SK-N-SH (cell line): ENCODE data around the gene SPEM1. TPM values are rescaled to one million over a fixed set of nuclear protein-coding genes. Genes with fewer than 3 reads are reported as not detected.

Experiments used
- CTCF ChIA-PET: fragments of 300-600, 350-600 bp; formaldehyde crosslinking; extraction: SDS; loops from one replicate; lab custom pipeline; 2021; lab: Yijun Ruan, JAX
- POLR2A ChIA-PET: fragments of 350-600 bp; sonication (Branson Sonifier 250); formaldehyde crosslinking; extraction: SDS; loops from one replicate; lab custom pipeline; 2020; ENCODE audit warnings: antibody characterized with exemption, inconsistent platforms; lab: Yijun Ruan, JAX
- DNase-seq: peaks from one replicate; pipeline ENCODE4 v3.0.0; 2012
- H2AFZ ChIP-seq: fragments of 200-600 bp; sonication (generic); 2 replicates; pipeline ENCODE4 v1.8.1; 2016; ENCODE audit warnings: antibody characterized with exemption, mild to moderate bottlenecking, low read depth
- H3F3A ChIP-seq: fragments of 200-600 bp; sonication (generic); replicated peaks from 2 replicates; pipeline ENCODE3; 2016; ENCODE audit warnings: antibody characterized with exemption, mild to moderate bottlenecking; ENCODE audit not compliant: insufficient read depth
- H3K27ac ChIP-seq, 2 experiments: fragments of 200-500 bp in 1 of 2; fragments of 200-600 bp in 1 of 2; sonication (Bioruptor generic) in 1 of 2; sonication (generic), shearing (Covaris generic) in 1 of 2; 2 replicates each; pipeline versions ENCODE4 v1.5.1 to v1.6.1; 2014 to 2016; ENCODE audit warnings: low read depth in 2 of 2, inconsistent platforms in 1 of 2, low read length in 1 of 2, mild to moderate bottlenecking in 1 of 2, mixed read lengths in 1 of 2
- H3K27me3 ChIP-seq: fragments of 200-600 bp; sonication (generic), shearing (Covaris generic); 2 replicates; pipeline ENCODE4 v1.6.1; 2016; ENCODE audit warnings: mixed run types; ENCODE audit not compliant: insufficient read depth
- H3K36me3 ChIP-seq, 2 experiments: fragments of 200-500 bp in 1 of 2; fragments of 200-600 bp in 1 of 2; sonication (Bioruptor generic) in 1 of 2; sonication (generic) in 1 of 2; replicated peaks in 1 of 2; 2 replicates each; pipeline versions ENCODE3 to v1.5.1; 2014 to 2016; ENCODE audit warnings: low read length in 1 of 2, mild to moderate bottlenecking in 1 of 2; ENCODE audit not compliant: insufficient read depth in 2 of 2, control insufficient read depth in 1 of 2
- H3K4me1 ChIP-seq, 2 experiments: fragments of 200-500 bp in 1 of 2; fragments of 200-600 bp in 1 of 2; sonication (Bioruptor generic) in 1 of 2; sonication (generic), shearing (Covaris generic) in 1 of 2; 2 replicates each; pipeline versions ENCODE4 v1.5.1 to v1.6.1; 2014 to 2016; ENCODE audit warnings: low read depth in 1 of 2, low read length in 1 of 2, mixed run types in 1 of 2; ENCODE audit not compliant: insufficient read depth in 2 of 2, control insufficient read depth in 1 of 2
- H3K4me2 ChIP-seq: fragments of 200-600 bp; sonication (generic), shearing (Covaris generic); 2 replicates; pipeline ENCODE4 v1.6.1; 2017; ENCODE audit warnings: mixed run types
- H3K4me3 ChIP-seq, 2 experiments: fragments of 200-500 bp in 1 of 2; fragments of 200-600 bp in 1 of 2; sonication (Bioruptor generic) in 1 of 2; sonication (generic), shearing (Covaris generic) in 1 of 2; 2 replicates each; pipeline versions ENCODE4 v1.5.1 to v1.8.1; 2014 to 2016; ENCODE audit warnings: low read depth in 2 of 2, inconsistent platforms in 1 of 2, low read length in 1 of 2, mild to moderate bottlenecking in 1 of 2, mixed read lengths in 1 of 2, moderate library complexity in 1 of 2
- H3K79me2 ChIP-seq: fragments of 200-600 bp; sonication (generic); 2 replicates; pipeline ENCODE4 v1.8.1; 2017; ENCODE audit warnings: mild to moderate bottlenecking; ENCODE audit not compliant: insufficient read depth
- H3K9ac ChIP-seq: fragments of 200-600 bp; sonication (generic); 2 replicates; pipeline ENCODE4 v1.6.1; 2017; ENCODE audit warnings: mixed run types
- H3K9me2 ChIP-seq: fragments of 200-600 bp; sonication (generic); 2 replicates; pipeline ENCODE4 v1.6.1; 2017; ENCODE audit warnings: mixed run types
- H3K9me3 ChIP-seq: fragments of 200-600 bp; sonication (generic); 2 replicates; pipeline ENCODE4 v1.6.1; 2017; ENCODE audit warnings: mixed run types, mild to moderate bottlenecking, moderate library complexity
- H4K20me1 ChIP-seq: fragments of 200-600 bp; sonication (generic); 2 replicates; pipeline ENCODE4 v1.6.1; 2017; ENCODE audit warnings: mild to moderate bottlenecking, mixed run types; ENCODE audit not compliant: insufficient read depth
- CTCF ChIP-seq: fragments of 200-600 bp; sonication (generic); IDR thresholded peaks from 2 replicates; pipeline ENCODE4 v1.6.1; 2017; ENCODE audit warnings: antibody characterized with exemption, mild to moderate bottlenecking, moderate library complexity
- EP300 ChIP-seq, 2 experiments: IDR thresholded peaks; 2 replicates each; pipeline versions ENCODE4 v1.4.0 to v1.6.1; 2012; ENCODE audit warnings: borderline replicate concordance in 1 of 2, low read depth in 1 of 2, low read length in 1 of 2
- EZH2phosphoT487 ChIP-seq: fragments of 200-600 bp; sonication (generic); IDR thresholded peaks from 2 replicates; pipeline ENCODE4 v1.6.1; 2017; ENCODE audit warnings: low read depth, mixed run types, mild to moderate bottlenecking, antibody characterized with exemption, moderate library complexity, borderline replicate concordance
- FOXM1 ChIP-seq: IDR thresholded peaks from 2 replicates; pipeline ENCODE4 v1.4.0; 2012; ENCODE audit warnings: low read depth, mild to moderate bottlenecking
- GATA2 ChIP-seq: sonication (generic); formaldehyde crosslinking; IDR thresholded peaks from 2 replicates; pipeline ENCODE4 v1.5.0; 2020; ENCODE audit warnings: mild to moderate bottlenecking, missing genetic modification reagents
- IRF3 ChIP-seq: fragments of 150-350 bp; IDR thresholded peaks from 2 replicates; pipeline ENCODE4 v1.6.1; 2016; ENCODE audit warnings: mild to moderate bottlenecking, low read depth, low read length
- MAX ChIP-seq: IDR thresholded peaks from 2 replicates; pipeline ENCODE4 v1.4.0; 2012; ENCODE audit warnings: low read depth
- MEF2A ChIP-seq: IDR thresholded peaks from 2 replicates; pipeline ENCODE4 v1.4.0; 2012; ENCODE audit warnings: low read depth, borderline replicate concordance
- MXI1 ChIP-seq: IDR thresholded peaks from 2 replicates; pipeline ENCODE4 v1.6.1; 2012; ENCODE audit warnings: mild to moderate bottlenecking, low read depth, low read length, improper control_type of control experiment
- NRF1 ChIP-seq: IDR thresholded peaks from 2 replicates; pipeline ENCODE4 v1.6.1; 2012; ENCODE audit warnings: low read depth, mild to moderate bottlenecking, low read length
- PBX3 ChIP-seq: IDR thresholded peaks from 2 replicates; pipeline ENCODE4; 2012
- POLR2AphosphoS5 ChIP-seq: IDR thresholded peaks from 2 replicates; pipeline ENCODE4 v1.6.1; 2012; ENCODE audit warnings: low read depth, low read length
- RAD21 ChIP-seq: IDR thresholded peaks from 2 replicates; pipeline ENCODE4 v1.6.1; 2012; ENCODE audit warnings: mild to moderate bottlenecking, low read length
- RCOR1 ChIP-seq: fragments of 150-350 bp; IDR thresholded peaks from 2 replicates; pipeline ENCODE4 v1.6.1; 2017; ENCODE audit warnings: antibody characterized with exemption, low read length
- RFX5 ChIP-seq: IDR thresholded peaks from 2 replicates; pipeline ENCODE4 v1.6.1; 2012; ENCODE audit warnings: mild to moderate bottlenecking, improper control_type of control experiment, low read length
- RXRA ChIP-seq: IDR thresholded peaks from 2 replicates; pipeline ENCODE4 v1.4.0; 2012; ENCODE audit warnings: low read depth, mild to moderate bottlenecking, borderline replicate concordance
- SIN3A ChIP-seq: IDR thresholded peaks from 2 replicates; pipeline ENCODE4 v1.6.1; 2012; ENCODE audit warnings: low read depth, mild to moderate bottlenecking, low read length, moderate library complexity, borderline replicate concordance
- TAF1 ChIP-seq: IDR thresholded peaks from 2 replicates; pipeline ENCODE4 v1.6.1; 2012; ENCODE audit warnings: low read depth, mild to moderate bottlenecking, low read length, moderate library complexity, borderline replicate concordance
- TEAD4 ChIP-seq: IDR thresholded peaks from 2 replicates; pipeline ENCODE4 v1.4.0; 2012; ENCODE audit warnings: mild to moderate bottlenecking, borderline replicate concordance; ENCODE audit not compliant: insufficient read depth
- USF1 ChIP-seq: IDR thresholded peaks from 2 replicates; pipeline ENCODE4 v1.4.0; 2012; ENCODE audit warnings: low read depth, borderline replicate concordance
- WGBS: methylation state at CpG from one replicate; pipeline ENCODE4 v1.1.6; 2017; ENCODE audit warnings: low lambda C conversion rate; 5-methylcytosine and 5-hydroxymethylcytosine counted together
- polyA plus RNA-seq, 3 experiments: library from polyadenylated mRNA; depleted of rRNA; stranded (reverse); fragments of >200 nt; gene quantifications; 2 replicates each; pipeline ENCODE4 v1.2.3, GENCODE V29; 2012

The SPEM1 gene
- polyA plus RNA-seq, 1 of the 3 experiments (the other 2 are of a cell fraction): not detected

- peak overlapping the region; percentile 79 to 92 for H3K4me3 ChIP-seq
- no peak overlapping the region for H2AFZ ChIP-seq
- no peaks in the 10 kb centered on the region for H3K9me3 ChIP-seq
- POLR2A ChIA-PET: no interaction called here
- H3K9me2 ChIP-seq: no peaks in the 10 kb centered on the region
- H3K27me3 ChIP-seq: no peaks in the 10 kb centered on the region
- peaks cover 11% of the 10 kb centered on the region for H3F3A ChIP-seq
- peak overlapping the region; percentile 99 for H3K4me2 ChIP-seq
- H3K79me2 ChIP-seq: peaks cover 22% of the 10 kb centered on the region; the same call in 1 of the 2 replicates
- peaks cover 18 to 34% of the 10 kb centered on the region in 2 experiments for H3K36me3 ChIP-seq
- TF ChIP-seq RFX5 (no peak), PBX3 (no peak), EZH2phosphoT487 (no peak), TAF1 (no peak), CTCF (no peak), RXRA (no peak), USF1 (no peak), MXI1 (no peak), RAD21 (no peak), POLR2AphosphoS5 (no peak), EP300 (IDR thresholded peaks at IDR 0.05; ENCODE audit: borderline replicate concordance in 1 of 2, low read depth in 1 of 2, low read length in 1 of 2) (no peak), MEF2A (no peak), IRF3 (no peak), TEAD4 (no peak), SIN3A (no peak), FOXM1 (no peak), GATA2 (no peak), NRF1 (no peak), MAX (no peak), RCOR1 (no peak)
- CTCF ChIA-PET: interaction anchor here (0.7 to 2.5 kb wide), 6 partner anchors 8 to 167 kb away, joined by 3 to 13 read pairs (median 4); no protein-coding TSS in a partner anchor
- DNase-seq: peak; percentile 17
- H3K27ac ChIP-seq: no peak overlapping the region; a peak in 1 of 4 replicates
- WGBS: 91% methylated on average over 22 of the region's 42 CpGs
- H3K4me1 ChIP-seq: peaks cover 0 to 9% of the 10 kb centered on the region in 2 experiments; a peak in 1 of 4 replicates
- peak overlapping the region; percentile 89 for H3K9ac ChIP-seq
- H4K20me1 ChIP-seq: no peaks in the 10 kb centered on the region
Observed at GRCh38 chr17:7392696-7393612, 27.2 kb upstream of the SPEM1 start.
